Measurements from ENCODE around the gene PRRC2C. TPM values are rescaled to one million over a fixed set of nuclear protein-coding genes. Genes with fewer than 3 reads are reported as not detected.
"Not testable (repeated sequence)": the region's sequence is repeated elsewhere in the genome, so short reads cannot be mapped to it uniquely, and the experiment has no call there.

PRRC2C gene
- total RNA-seq, 4 donors from 2014 or later, result 83.9 to 130 (median 97.2) TPM

DNA sequence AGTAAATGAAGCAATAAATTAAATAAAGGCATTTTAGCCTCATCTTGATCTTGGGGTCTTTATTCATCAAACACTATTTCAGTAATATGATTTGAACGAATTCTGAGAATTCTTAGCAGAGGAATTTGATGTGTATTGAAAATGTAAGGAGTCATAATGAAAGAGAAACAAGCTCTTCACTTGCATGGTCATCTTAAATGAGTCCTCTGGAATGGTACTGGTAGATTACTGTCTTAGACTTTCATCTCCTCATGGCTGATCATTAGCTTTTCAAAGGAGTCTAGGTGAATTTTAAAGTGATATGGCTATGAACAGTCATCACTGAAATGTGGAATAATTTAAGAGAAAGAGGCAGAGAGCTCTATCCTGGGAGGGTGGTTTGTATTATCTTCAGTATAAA lies 30.0 kb downstream of the PRRC2C start:
- no peak for TF ChIP-seq CTCF (IDR thresholded peaks at IDR 0.05)
- ATAC-seq (ENCODE audit: low FRiP score), result no peak
- DNase-seq (ENCODE audit: low spot score), result no peak

DNA sequence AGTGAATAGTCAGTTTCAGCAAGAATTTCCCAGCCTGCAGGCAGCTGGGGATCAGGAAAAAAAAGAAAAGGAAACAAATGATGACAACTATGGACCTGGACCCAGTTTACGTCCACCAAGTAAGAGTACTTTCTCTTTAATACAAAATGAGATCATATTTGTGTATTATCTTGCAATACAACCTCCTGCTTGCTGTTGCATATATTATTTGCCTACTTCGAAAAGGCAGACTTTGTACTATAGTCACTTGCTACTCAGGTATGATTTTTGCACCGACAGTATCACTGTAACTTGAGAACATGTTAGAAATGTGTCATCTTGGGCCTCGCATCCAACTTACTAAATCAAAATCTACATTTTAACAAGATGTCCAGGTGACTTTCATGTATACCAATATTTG lies 30.4 kb downstream of the PRRC2C start:
- no peak for TF ChIP-seq CTCF (IDR thresholded peaks at IDR 0.05)
- ATAC-seq (ENCODE audit: low FRiP score), result no peak
- no peak for DNase-seq (ENCODE audit: low spot score)

DNA sequence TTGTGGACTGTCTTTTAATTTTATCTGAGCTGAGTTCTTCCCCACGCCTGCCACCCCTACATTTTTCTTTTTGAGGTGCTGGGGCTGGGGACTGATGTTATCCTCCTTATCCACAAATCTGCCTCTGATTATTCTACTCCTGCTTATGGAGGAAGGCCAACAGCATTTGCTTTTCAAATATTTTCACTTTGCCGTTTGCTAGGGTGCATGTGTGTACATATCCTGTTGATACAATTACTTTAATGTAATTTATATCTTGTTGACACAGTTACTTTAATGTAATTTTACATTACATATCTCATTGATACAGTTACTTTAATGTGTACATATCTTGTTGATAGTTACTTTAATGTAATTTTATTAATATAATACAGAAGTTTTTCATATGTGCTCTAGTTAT lies 36.2 kb downstream of the PRRC2C start:
- TF ChIP-seq CTCF (IDR thresholded peaks at IDR 0.05), result no peak

GRCh38 chr1:171530676-171531075 lies 45.3 kb downstream of the PRRC2C start:
- no peak for DNase-seq (ENCODE audit: low spot score)
- no peak for ATAC-seq (ENCODE audit: low FRiP score)
- no peak for TF ChIP-seq CTCF (IDR thresholded peaks at IDR 0.05)

More for the DNA sequence above, 36.2 kb downstream of the PRRC2C start:
- ATAC-seq (ENCODE audit: low FRiP score) (no peak), DNase-seq (ENCODE audit: low spot score) (no peak)

GRCh38 chr1:171532520-171532919 lies 47.2 kb downstream of the PRRC2C start:
- no peak for TF ChIP-seq CTCF (IDR thresholded peaks at IDR 0.05)
- no peak for DNase-seq (ENCODE audit: low spot score)
- ATAC-seq (ENCODE audit: low FRiP score), result no peak

DNA sequence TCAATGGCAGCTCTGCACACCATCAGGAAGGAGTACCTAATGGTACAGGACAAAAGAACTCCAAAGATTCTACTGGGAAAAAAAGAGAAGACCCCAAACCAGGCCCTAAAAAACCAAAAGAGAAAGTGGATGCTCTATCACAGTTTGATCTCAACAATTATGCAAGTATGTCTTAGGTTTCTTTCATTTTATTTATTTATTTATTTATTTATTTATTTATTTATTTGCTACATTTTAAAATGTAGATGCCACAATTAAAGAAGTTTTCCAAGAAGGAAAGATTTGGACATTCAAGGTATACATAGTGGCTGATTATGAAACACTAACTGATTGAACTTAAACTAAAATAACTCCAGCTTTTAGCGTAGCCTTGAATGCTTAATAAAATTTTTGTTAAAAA lies 60.2 kb downstream of the PRRC2C start:
- no peak for TF ChIP-seq CTCF (IDR thresholded peaks at IDR 0.05)
- DNase-seq (ENCODE audit: low spot score) (no peak), ATAC-seq (ENCODE audit: low FRiP score) (no peak)

- no peak for ATAC-seq (ENCODE audit: low FRiP score)
- TF ChIP-seq CTCF (IDR thresholded peaks at IDR 0.05), result no peak
- DNase-seq (ENCODE audit: low spot score), result no peak
Observed at GRCh38 chr1:171550050-171550449, 64.7 kb downstream of the PRRC2C start.

- not testable (repeated sequence) for ATAC-seq (ENCODE audit: low FRiP score); DNase-seq (ENCODE audit: low spot score)
Observed at GRCh38 chr1:171550598-171551100, 65.3 kb downstream of the PRRC2C start.

DNA sequence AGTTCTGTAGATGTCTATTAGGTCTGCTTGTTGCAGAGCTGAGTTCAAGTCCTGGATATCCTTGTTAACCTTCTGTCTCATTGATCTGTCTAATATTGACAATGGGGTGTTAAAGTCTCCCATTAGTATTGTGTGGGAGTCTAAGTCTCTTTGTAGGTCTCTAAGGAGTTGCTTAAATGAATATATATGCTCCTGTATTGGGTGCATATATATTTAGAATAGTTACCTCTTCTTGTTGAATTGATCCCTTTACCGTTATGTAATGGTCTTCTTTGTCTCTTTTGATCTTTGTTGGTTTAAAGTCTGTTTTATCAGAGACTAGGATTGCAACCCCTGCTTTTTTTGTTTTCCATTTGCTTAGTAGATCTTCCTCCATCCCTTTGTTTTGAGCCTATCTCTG lies 68.6 kb downstream of the PRRC2C start:
- DNase-seq (ENCODE audit: low spot score); ATAC-seq (ENCODE audit: low FRiP score): not testable (repeated sequence)

Data from omental fat pad (tissue), 4 donors.